Trophoblast cell (in vitro differentiated cells and primary cell): ENCODE data around the gene HES5.

ENCODE experiments used
- DNase-seq, 2 donors: peaks; one replicate each; pipeline ENCODE4 v3.0.0-alpha.2; 2016
- H2AFZ ChIP-seq: 2 replicates; pipeline ENCODE4 v1.6.1; 2013; ENCODE audit warnings: low read length, moderate library complexity, mild to moderate bottlenecking; ENCODE audit not compliant: insufficient read depth, poor library complexity
- H2AK5ac ChIP-seq: 2 replicates; pipeline ENCODE4 v1.6.1; 2013; ENCODE audit warnings: mild to moderate bottlenecking, low read length
- H2BK120ac ChIP-seq: 2 replicates; pipeline ENCODE4 v1.6.1; 2013; ENCODE audit warnings: low read length, mild to moderate bottlenecking, moderate library complexity; ENCODE audit not compliant: insufficient read depth, poor library complexity
- H2BK12ac ChIP-seq: 2 replicates; pipeline ENCODE4 v1.6.1; 2013; ENCODE audit warnings: mild to moderate bottlenecking, low read length, moderate library complexity
- H2BK5ac ChIP-seq: 2 replicates; pipeline ENCODE4 v1.6.1; 2013; ENCODE audit warnings: low read length, low read depth, moderate library complexity, mild to moderate bottlenecking; ENCODE audit not compliant: poor library complexity
- H3K14ac ChIP-seq: 2 replicates; pipeline ENCODE4 v1.6.1; 2013; ENCODE audit warnings: mild to moderate bottlenecking, low read length
- H3K18ac ChIP-seq: 2 replicates; pipeline ENCODE4 v1.6.1; 2013; ENCODE audit warnings: mild to moderate bottlenecking, low read length
- H3K23ac ChIP-seq: 2 replicates; pipeline ENCODE4 v1.6.1; 2013; ENCODE audit warnings: low read length
- H3K27ac ChIP-seq: 2 replicates; pipeline ENCODE4 v1.5.1; 2013; ENCODE audit warnings: low read depth, mild to moderate bottlenecking, inconsistent platforms, low read length, moderate library complexity
- H3K27me3 ChIP-seq: 2 replicates; pipeline ENCODE4 v1.6.1; 2013; ENCODE audit warnings: inconsistent platforms, mild to moderate bottlenecking, low read length, moderate library complexity; ENCODE audit not compliant: insufficient read depth
- H3K36me3 ChIP-seq, 2 experiments: 1 replicate in 1 of 2; 2 replicates in 1 of 2; pipeline ENCODE4 v1.6.1; 2013; ENCODE audit warnings: low read length in 2 of 2, mild to moderate bottlenecking in 2 of 2, moderate library complexity in 1 of 2; ENCODE audit not compliant: insufficient read depth in 2 of 2, control insufficient read depth in 1 of 2
- H3K4ac ChIP-seq: 2 replicates; pipeline ENCODE4 v1.6.1; 2013; ENCODE audit warnings: low read depth, mild to moderate bottlenecking, low read length, moderate library complexity
- H3K4me1 ChIP-seq, 2 experiments: 1 replicate in 1 of 2; 2 replicates in 1 of 2; pipeline ENCODE4 v1.6.1; 2013; ENCODE audit warnings: low read length in 2 of 2, mild to moderate bottlenecking in 2 of 2, moderate library complexity in 1 of 2; ENCODE audit not compliant: insufficient read depth in 2 of 2, control insufficient read depth in 1 of 2
- H3K4me2 ChIP-seq: 2 replicates; pipeline ENCODE4 v1.6.1; 2013; ENCODE audit warnings: inconsistent platforms, mild to moderate bottlenecking, low read length, moderate library complexity
- H3K4me3 ChIP-seq: 2 replicates; pipeline ENCODE4 v1.5.1; 2013; ENCODE audit warnings: mild to moderate bottlenecking, low read depth, low read length, inconsistent platforms
- H3K79me1 ChIP-seq: one replicate; pipeline ENCODE4 v1.6.1; 2013; ENCODE audit warnings: low read length
- H3K79me2 ChIP-seq: 2 replicates; pipeline ENCODE4 v1.6.1; 2013; ENCODE audit warnings: low read length, mild to moderate bottlenecking; ENCODE audit not compliant: control insufficient read depth, insufficient read depth, poor library complexity
- H3K9ac ChIP-seq: 2 replicates; pipeline ENCODE4 v1.6.1; 2013; ENCODE audit warnings: mild to moderate bottlenecking, low read length
- H3K9me3 ChIP-seq: 2 replicates; pipeline ENCODE4 v1.6.1; 2013; ENCODE audit warnings: low read depth, mild to moderate bottlenecking, control low read depth, inconsistent platforms, low read length; ENCODE audit not compliant: insufficient read depth
- H4K12ac ChIP-seq: 2 replicates; pipeline ENCODE4 v1.6.1; 2013; ENCODE audit warnings: low read depth, mild to moderate bottlenecking, low read length, moderate library complexity
- H4K8ac ChIP-seq: 2 replicates; pipeline ENCODE4 v1.6.1; 2013; ENCODE audit warnings: low read depth, mild to moderate bottlenecking, low read length, moderate library complexity
- H4K91ac ChIP-seq: one replicate; pipeline ENCODE4 v1.6.1; 2013; ENCODE audit warnings: low read depth, mild to moderate bottlenecking, low read length, moderate library complexity
- WGBS: extraction: QIAGEN DNeasy Blood & Tissue Kit; methylation state at CpG from one replicate; pipeline ENCODE4 v1.1.7; 2013; ENCODE audit warnings: missing lambda C conversion rate; ENCODE audit not compliant: insufficient read length, insufficient coverage; ENCODE audit errors: extremely low coverage; 5-methylcytosine and 5-hydroxymethylcytosine counted together

Gene HES5

GRCh38 chr1:2480236-2480985 is 49.7 kb downstream of the HES5 start:
- Histone ChIP-seq H3K14ac (no peak overlapping the region), H3K27me3 (no peaks in the 10 kb centered on the region), H2BK12ac (no peak overlapping the region), H3K36me3 (no peaks in the 10 kb centered on the region), H3K4me1 (no peaks in the 10 kb centered on the region), H3K79me1 (no peaks in the 10 kb centered on the region), H2BK120ac (no peak overlapping the region), H2BK5ac (no peak overlapping the region), H2AFZ (no peak overlapping the region), H3K4ac (no peak overlapping the region), H3K9me3 (no peaks in the 10 kb centered on the region), H3K79me2 (no peaks in the 10 kb centered on the region), H3K27ac (no peak overlapping the region), H3K4me2 (no peak overlapping the region), H4K12ac (no peak overlapping the region), H3K18ac (no peak overlapping the region), H3K9ac (no peak overlapping the region), H3K4me3 (no peak overlapping the region), H4K8ac (no peak overlapping the region), H2AK5ac (no peak overlapping the region), H3K23ac (no peak overlapping the region), H4K91ac (no peak overlapping the region)
- WGBS: no CpG with 5 or more reads among the region's 18 CpGs
- no peak for DNase-seq

- no peaks in the 10 kb centered on the region for H3K79me2 ChIP-seq
- H3K4me2 ChIP-seq: no peak overlapping the region
- H3K36me3 ChIP-seq: no peaks in the 10 kb centered on the region
- H3K23ac ChIP-seq: no peak overlapping the region
- H4K12ac ChIP-seq: no peak overlapping the region
- no peak overlapping the region for H3K4ac ChIP-seq
- H2BK12ac ChIP-seq: no peak overlapping the region
- peak overlapping the region; percentile 16 for H3K4me3 ChIP-seq
- H3K79me1 ChIP-seq: no peaks in the 10 kb centered on the region
- H2AFZ ChIP-seq: no peak overlapping the region
- no peak overlapping the region for H3K9ac ChIP-seq
- no peak overlapping the region for H3K27ac ChIP-seq
- WGBS: no CpG with 5 or more reads among the region's 28 CpGs
- H3K18ac ChIP-seq: no peak overlapping the region
- no peak overlapping the region for H4K8ac ChIP-seq
- no peak overlapping the region for H2AK5ac ChIP-seq
- no peak overlapping the region for H2BK120ac ChIP-seq
- H3K9me3 ChIP-seq: no peaks in the 10 kb centered on the region
- no peak for DNase-seq
- no peak overlapping the region for H2BK5ac ChIP-seq
- no peaks in the 10 kb centered on the region for H3K27me3 ChIP-seq
- H3K4me1 ChIP-seq: no peaks in the 10 kb centered on the region
- no peak overlapping the region for H4K91ac ChIP-seq
- no peak overlapping the region for H3K14ac ChIP-seq
Observed at GRCh38 chr1:2479618-2480017, 50.4 kb downstream of the HES5 start.

- Histone ChIP-seq H3K27me3 (no peaks in the 10 kb centered on the region), H3K23ac (no peak overlapping the region), H3K27ac (no peak overlapping the region), H3K18ac (no peak overlapping the region), H2BK5ac (no peak overlapping the region), H3K4me2 (no peak overlapping the region), H2BK120ac (no peak overlapping the region), H3K79me2 (no peaks in the 10 kb centered on the region), H3K79me1 (no peaks in the 10 kb centered on the region), H2BK12ac (no peak overlapping the region), H4K8ac (no peak overlapping the region), H3K14ac (no peak overlapping the region), H2AK5ac (no peak overlapping the region), H4K91ac (no peak overlapping the region), H3K4me3 (no peak overlapping the region), H4K12ac (no peak overlapping the region), H2AFZ (no peak overlapping the region), H3K9ac (no peak overlapping the region), H3K4me1 (no peaks in the 10 kb centered on the region), H3K9me3 (no peaks in the 10 kb centered on the region), H3K4ac (no peak overlapping the region), H3K36me3 (no peaks in the 10 kb centered on the region)
- no peak for DNase-seq
- no CpG with 5 or more reads among the region's 20 CpGs for WGBS
Observed at GRCh38 chr1:2479186-2479585, 50.9 kb downstream of the HES5 start.
